Activated T-cell treated with anti-CD3 and anti-CD28 coated beads, Interleukin-2, amount 50 U/mL, for 72 hours (primary cell): Measurements from ENCODE around the gene IFITM5. TPM values are rescaled to one million over a fixed set of nuclear protein-coding genes. Genes with fewer than 3 reads are reported as not detected.

Source experiments
- ATAC-seq, 2 donors: fragments of 150-1000 bp; cut with Tn5 transposase; replicated peaks in 1 of 2; 2 replicates each; pipeline ENCODE4 v1.10.0; 2021; ENCODE audit warnings: moderate library complexity in 2 of 2, mild to moderate bottlenecking in 1 of 2
- DNase-seq, 2 donors: peaks; one replicate each; pipeline ENCODE4 v3.0.0; 2021 to 2022; ENCODE audit warnings: mixed read lengths in 1 of 2
- H3K27ac Mint-ChIP-seq: one replicate; pipeline ENCODE4 v1.8.0; 2022; ENCODE audit warnings: mild to moderate bottlenecking, moderate library complexity, mixed read lengths
- H3K27me3 Mint-ChIP-seq: one replicate; pipeline ENCODE4 v1.8.0; 2022; ENCODE audit warnings: low read depth, mixed read lengths
- H3K36me3 Mint-ChIP-seq, 2 donors: one replicate each; pipeline ENCODE4 v1.8.0; 2022; ENCODE audit warnings: mixed read lengths in 2 of 2, mild to moderate bottlenecking in 1 of 2; ENCODE audit not compliant: insufficient read depth in 2 of 2
- H3K4me1 Mint-ChIP-seq: one replicate; pipeline ENCODE4 v1.8.0; 2022; ENCODE audit warnings: low read depth, mixed read lengths
- H3K4me3 Mint-ChIP-seq, 2 donors: one replicate each; pipeline ENCODE4 v1.8.0; 2022; ENCODE audit warnings: mild to moderate bottlenecking in 2 of 2, mixed read lengths in 2 of 2, moderate library complexity in 2 of 2
- H3K9me3 Mint-ChIP-seq, 2 donors: one replicate each; pipeline ENCODE4 v1.8.0; 2022; ENCODE audit warnings: mixed read lengths in 2 of 2
- total RNA-seq, 2 donors: library from RNA; stranded (reverse); gene quantifications; one replicate each; pipeline ENCODE4 v1.2.3, GENCODE V29; 2022

IFITM5 gene
- total RNA-seq, 2 donors from 2014 or later: not detected

DNA sequence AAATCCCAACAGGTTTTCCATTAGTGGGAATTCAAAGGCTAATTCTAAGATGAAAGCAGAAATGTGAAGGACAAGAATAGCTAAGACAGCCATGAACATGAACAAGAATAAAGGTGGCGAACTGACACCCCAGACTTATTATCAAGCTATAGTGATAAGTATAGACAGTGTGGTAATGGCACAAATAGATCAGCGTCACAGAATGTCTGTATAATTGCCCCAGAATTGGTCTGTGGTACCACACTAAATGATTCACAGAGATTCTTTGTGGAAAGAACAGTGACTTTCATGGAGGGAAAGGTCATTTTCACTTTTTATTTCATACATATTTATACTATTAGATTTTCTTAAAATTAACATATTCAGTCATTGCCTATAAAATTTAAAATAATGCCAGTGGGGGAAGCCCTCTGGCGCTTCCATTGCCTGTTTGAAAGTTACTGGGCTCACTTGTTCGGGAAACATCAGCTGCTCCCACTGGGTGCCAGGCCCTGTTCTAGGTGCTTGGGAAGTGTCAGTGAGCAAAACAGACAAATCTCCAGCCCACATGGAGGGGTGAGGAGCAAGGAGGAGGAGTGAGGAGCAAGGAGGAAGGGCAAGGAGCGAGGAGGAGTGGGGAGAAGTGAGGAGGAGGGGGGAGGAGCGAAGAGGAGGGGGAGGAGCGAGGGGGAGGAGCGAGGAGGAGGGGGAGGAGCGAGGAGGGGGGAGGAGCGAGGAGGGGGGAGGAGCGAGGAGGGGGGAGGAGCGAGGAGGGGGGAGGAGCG is 32.5 kb downstream of the IFITM5 start:
- Mint-ChIP-seq H3K27me3 (no peaks in the 10 kb centered on the region), H3K27ac (peak overlapping the region; percentile 57), H3K9me3 (peaks cover 0 to 2% of the 10 kb centered on the region in 2 donors), H3K36me3 (peaks cover 9 to 12% of the 10 kb centered on the region in 2 donors), H3K4me1 (peaks cover 37% of the 10 kb centered on the region), H3K4me3 (peak overlapping the region; percentile 64 to 82)
- ATAC-seq (peak; percentile 28 to 35), DNase-seq (no peak)

GRCh38 chr11:261624-262023 is 37.7 kb downstream of the IFITM5 start:
- no peak overlapping the region for H3K27ac Mint-ChIP-seq
- H3K27me3 Mint-ChIP-seq: no peaks in the 10 kb centered on the region
- H3K36me3 Mint-ChIP-seq: peaks cover 0 to 6% of the 10 kb centered on the region in 2 donors
- DNase-seq (no peak), ATAC-seq (no peak)
- no peaks in the 10 kb centered on the region for H3K9me3 Mint-ChIP-seq
- no peak overlapping the region for H3K4me3 Mint-ChIP-seq
- H3K4me1 Mint-ChIP-seq: peaks cover under 1% of the 10 kb centered on the region

DNA sequence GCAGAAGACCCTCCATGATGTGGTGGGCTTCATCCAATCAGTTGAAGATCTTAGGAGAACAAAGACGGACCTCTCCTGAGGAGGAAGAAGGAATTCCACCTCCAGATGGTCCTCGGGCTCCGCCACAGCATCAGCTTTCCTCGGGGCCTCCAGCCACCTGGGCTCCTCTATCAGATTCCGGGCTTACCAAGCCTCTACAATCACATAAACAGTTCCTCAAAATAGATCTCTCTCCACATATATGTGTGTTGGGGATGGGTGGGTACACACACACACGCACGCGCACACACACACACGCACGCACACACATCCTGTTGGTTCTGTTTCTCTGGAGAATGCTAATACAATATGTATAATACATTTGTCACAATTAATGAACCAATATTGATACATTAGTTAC is 39.9 kb downstream of the IFITM5 start:
- Mint-ChIP-seq H3K9me3 (no peaks in the 10 kb centered on the region), H3K27me3 (no peaks in the 10 kb centered on the region), H3K4me3 (no peak overlapping the region), H3K27ac (no peak overlapping the region), H3K4me1 (no peaks in the 10 kb centered on the region), H3K36me3 (no peaks in the 10 kb centered on the region)
- no peak for DNase-seq
- no peak for ATAC-seq

GRCh38 chr11:257766-258493 is 41.4 kb downstream of the IFITM5 start:
- no peak overlapping the region for H3K4me3 Mint-ChIP-seq
- H3K27ac Mint-ChIP-seq: no peak overlapping the region
- H3K9me3 Mint-ChIP-seq: no peaks in the 10 kb centered on the region
- peaks cover 0 to 5% of the 10 kb centered on the region in 2 donors for H3K36me3 Mint-ChIP-seq
- no peaks in the 10 kb centered on the region for H3K27me3 Mint-ChIP-seq
- no peaks in the 10 kb centered on the region for H3K4me1 Mint-ChIP-seq
- ATAC-seq: peak in 1 of 2 donors; percentile 46
- no peak for DNase-seq

DNA sequence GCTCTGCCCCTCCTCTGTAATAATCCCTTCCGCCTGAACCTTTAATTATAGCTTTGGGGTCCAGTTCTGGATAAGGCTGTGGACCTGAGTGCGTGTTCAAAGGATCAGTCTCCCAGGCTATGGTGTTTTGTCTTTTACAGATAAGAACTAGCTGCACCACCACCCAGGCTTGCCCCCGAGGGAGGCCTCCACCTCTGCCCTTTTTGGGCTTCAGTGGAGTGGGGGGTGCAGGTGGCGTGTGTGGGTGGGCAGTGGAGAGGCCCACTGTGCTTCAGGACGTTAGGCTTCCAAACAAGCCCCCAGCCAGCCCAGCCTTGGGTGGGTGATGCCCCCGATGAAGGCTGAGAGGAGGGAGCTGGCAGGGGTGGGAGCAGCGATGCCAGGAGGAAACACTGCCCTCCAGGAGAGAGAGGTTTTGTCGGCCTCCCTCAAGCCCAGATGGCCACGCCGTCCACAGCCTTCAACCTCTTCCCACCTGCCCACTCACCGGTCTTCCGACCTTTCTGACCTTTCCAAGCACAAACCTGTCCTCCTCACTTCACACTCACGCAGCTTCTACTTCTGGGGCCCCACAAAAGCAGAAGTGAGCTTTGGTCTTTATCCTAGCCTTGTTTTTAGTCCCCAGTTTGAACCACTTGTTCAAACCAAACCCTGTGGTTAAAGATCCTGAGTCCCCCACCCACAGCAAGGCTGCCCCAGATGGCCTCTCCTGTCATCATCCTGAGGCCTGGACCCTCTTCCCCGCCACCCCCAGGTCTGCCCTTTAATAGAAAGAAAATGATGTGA is 42.2 kb downstream of the IFITM5 start:
- no peak overlapping the region for H3K4me3 Mint-ChIP-seq
- DNase-seq: no peak
- ATAC-seq: no peak
- H3K9me3 Mint-ChIP-seq: no peaks in the 10 kb centered on the region
- no peak overlapping the region for H3K27ac Mint-ChIP-seq
- H3K36me3 Mint-ChIP-seq: peaks cover 0 to 10% of the 10 kb centered on the region in 2 donors
- H3K27me3 Mint-ChIP-seq: no peaks in the 10 kb centered on the region
- H3K4me1 Mint-ChIP-seq: no peaks in the 10 kb centered on the region

GRCh38 chr11:255816-256215 is 43.5 kb downstream of the IFITM5 start:
- ATAC-seq: no peak
- Mint-ChIP-seq H3K27ac (no peak overlapping the region), H3K4me1 (peaks cover 3% of the 10 kb centered on the region), H3K36me3 (peaks cover 4 to 16% of the 10 kb centered on the region in 2 donors), H3K4me3 (no peak overlapping the region), H3K9me3 (no peaks in the 10 kb centered on the region), H3K27me3 (no peaks in the 10 kb centered on the region)
- DNase-seq: no peak

GRCh38 chr11:255176-255575 is 44.1 kb downstream of the IFITM5 start:
- ATAC-seq: no peak
- Mint-ChIP-seq H3K4me3 (no peak overlapping the region), H3K4me1 (peaks cover 9% of the 10 kb centered on the region), H3K27me3 (no peaks in the 10 kb centered on the region), H3K36me3 (peaks cover 4 to 16% of the 10 kb centered on the region in 2 donors), H3K9me3 (no peaks in the 10 kb centered on the region), H3K27ac (no peak overlapping the region)
- DNase-seq: no peak

- DNase-seq: no peak
- Mint-ChIP-seq H3K36me3 (peaks cover 8 to 20% of the 10 kb centered on the region in 2 donors), H3K4me3 (no peak overlapping the region), H3K27ac (no peak overlapping the region), H3K4me1 (peaks cover 19% of the 10 kb centered on the region), H3K27me3 (no peaks in the 10 kb centered on the region), H3K9me3 (no peaks in the 10 kb centered on the region)
- ATAC-seq: no peak
Measured at GRCh38 chr11:253886-254270, 45.4 kb downstream of the IFITM5 start.

DNA sequence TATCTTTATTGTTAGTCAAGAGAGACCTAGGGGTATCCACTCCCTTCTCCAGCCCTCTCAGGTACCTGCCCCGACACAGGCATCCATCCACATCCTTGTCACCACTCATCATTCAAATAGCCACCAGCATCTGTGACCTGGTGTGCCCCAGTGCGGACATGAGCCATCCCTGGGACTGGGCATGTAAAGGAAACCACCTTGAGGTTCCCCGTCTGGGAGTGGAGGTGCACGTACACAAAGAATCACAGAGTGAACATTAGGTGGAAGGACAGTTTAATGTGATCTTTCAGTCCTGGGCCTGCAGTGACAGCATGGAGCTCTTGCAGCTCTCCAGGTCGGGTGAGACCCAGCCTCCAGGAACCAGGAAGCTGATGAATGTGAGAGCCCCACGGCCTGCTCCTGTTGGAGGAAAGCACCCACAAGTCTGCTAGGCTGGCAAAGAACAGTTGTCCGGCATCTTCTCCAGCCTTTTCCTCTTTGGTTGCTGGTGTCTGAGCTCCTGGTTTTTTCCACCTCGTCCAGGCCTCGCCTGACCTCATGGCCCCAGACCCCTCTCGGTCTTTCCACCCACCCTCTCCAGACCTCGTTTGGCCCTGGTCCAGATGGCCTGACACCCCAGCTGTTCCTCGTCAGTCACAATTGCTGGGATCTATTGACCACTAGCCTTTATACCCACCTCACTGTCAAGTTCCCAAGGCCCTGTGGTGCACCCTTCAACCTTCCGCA is 46.0 kb downstream of the IFITM5 start:
- Mint-ChIP-seq H3K27me3 (no peaks in the 10 kb centered on the region), H3K9me3 (no peaks in the 10 kb centered on the region), H3K27ac (no peak overlapping the region), H3K4me1 (peaks cover 24% of the 10 kb centered on the region), H3K36me3 (peaks cover 8 to 20% of the 10 kb centered on the region in 2 donors), H3K4me3 (no peak overlapping the region)
- ATAC-seq (no peak), DNase-seq (no peak)

GRCh38 chr11:252666-253065 is 46.7 kb downstream of the IFITM5 start:
- ATAC-seq (no peak), DNase-seq (no peak)
- Mint-ChIP-seq H3K27me3 (no peaks in the 10 kb centered on the region), H3K9me3 (no peaks in the 10 kb centered on the region), H3K36me3 (peaks cover 8 to 20% of the 10 kb centered on the region in 2 donors), H3K27ac (no peak overlapping the region), H3K4me3 (no peak overlapping the region), H3K4me1 (peaks cover 25% of the 10 kb centered on the region)

GRCh38 chr11:251550-251949 is 47.8 kb downstream of the IFITM5 start:
- ATAC-seq (no peak), DNase-seq (no peak)
- H3K27me3 Mint-ChIP-seq: no peaks in the 10 kb centered on the region
- H3K9me3 Mint-ChIP-seq: no peaks in the 10 kb centered on the region
- H3K4me1 Mint-ChIP-seq: peaks cover 25% of the 10 kb centered on the region
- peaks cover 13 to 28% of the 10 kb centered on the region in 2 donors for H3K36me3 Mint-ChIP-seq
- H3K4me3 Mint-ChIP-seq: no peak overlapping the region
- no peak overlapping the region for H3K27ac Mint-ChIP-seq

- H3K4me3 Mint-ChIP-seq: no peak overlapping the region
- no peaks in the 10 kb centered on the region for H3K27me3 Mint-ChIP-seq
- no peaks in the 10 kb centered on the region for H3K9me3 Mint-ChIP-seq
- DNase-seq: peak; percentile 76 to 84
- H3K27ac Mint-ChIP-seq: peak overlapping the region; percentile 30
- peak; percentile 89 to 90 for ATAC-seq
- peaks cover 25% of the 10 kb centered on the region for H3K4me1 Mint-ChIP-seq
- H3K36me3 Mint-ChIP-seq: peaks cover 15 to 28% of the 10 kb centered on the region in 2 donors
Measured at GRCh38 chr11:250740-251299, 48.5 kb downstream of the IFITM5 start.
